ENCODE measurements around the gene FANCI. TPM values are rescaled to one million over a fixed set of nuclear protein-coding genes. Genes with fewer than 3 reads are reported as not detected.

FANCI gene
- total RNA-seq, 1 donor from 2014 or later: 11.3 TPM

- Mint-ChIP-seq H3K4me3 (ENCODE audit: unreplicated experiment) (no peak overlapping the region), H3K9me3 (ENCODE audit: unreplicated experiment) (no peaks in the 10 kb centered on the region), H3K36me3 (ENCODE audit: unreplicated experiment) (no peaks in the 10 kb centered on the region), H3K27me3 (ENCODE audit: unreplicated experiment) (peaks cover 87% of the 10 kb centered on the region), H3K4me1 (ENCODE audit: unreplicated experiment) (peaks cover 7% of the 10 kb centered on the region), H3K27ac (ENCODE audit: unreplicated experiment) (no peak overlapping the region)
- DNase-seq (ENCODE audit: extremely low spot score, unreplicated experiment): no peak
- TF ChIP-seq CTCF (IDR thresholded peaks at IDR 0.05): no peak
Observed at GRCh38 chr15:89361451-89362202, 117.8 kb downstream of the FANCI start.

GRCh38 chr15:89362203-89363101 lies 118.7 kb downstream of the FANCI start:
- Mint-ChIP-seq H3K36me3 (ENCODE audit: unreplicated experiment) (no peaks in the 10 kb centered on the region), H3K4me3 (ENCODE audit: unreplicated experiment) (no peak overlapping the region), H3K27ac (ENCODE audit: unreplicated experiment) (no peak overlapping the region), H3K4me1 (ENCODE audit: unreplicated experiment) (peaks cover 10% of the 10 kb centered on the region), H3K27me3 (ENCODE audit: unreplicated experiment) (peaks cover 87% of the 10 kb centered on the region), H3K9me3 (ENCODE audit: unreplicated experiment) (no peaks in the 10 kb centered on the region)
- TF ChIP-seq CTCF (IDR thresholded peaks at IDR 0.05): no peak
- DNase-seq (ENCODE audit: extremely low spot score, unreplicated experiment): no peak

GRCh38 chr15:89363133-89363532 lies 119.4 kb downstream of the FANCI start:
- no peaks in the 10 kb centered on the region for H3K36me3 Mint-ChIP-seq (ENCODE audit: unreplicated experiment)
- peaks cover 10% of the 10 kb centered on the region for H3K4me1 Mint-ChIP-seq (ENCODE audit: unreplicated experiment)
- no peak overlapping the region for H3K4me3 Mint-ChIP-seq (ENCODE audit: unreplicated experiment)
- H3K9me3 Mint-ChIP-seq (ENCODE audit: unreplicated experiment): no peaks in the 10 kb centered on the region
- H3K27ac Mint-ChIP-seq (ENCODE audit: unreplicated experiment): no peak overlapping the region
- peaks cover 82% of the 10 kb centered on the region for H3K27me3 Mint-ChIP-seq (ENCODE audit: unreplicated experiment)
- DNase-seq (ENCODE audit: extremely low spot score, unreplicated experiment): no peak
- TF ChIP-seq CTCF (IDR thresholded peaks at IDR 0.05): no peak

GRCh38 chr15:89363770-89364169 lies 120.0 kb downstream of the FANCI start:
- H3K27me3 Mint-ChIP-seq (ENCODE audit: unreplicated experiment): peaks cover 79% of the 10 kb centered on the region
- no peak for DNase-seq (ENCODE audit: extremely low spot score, unreplicated experiment)
- peaks cover 10% of the 10 kb centered on the region for H3K4me1 Mint-ChIP-seq (ENCODE audit: unreplicated experiment)
- H3K36me3 Mint-ChIP-seq (ENCODE audit: unreplicated experiment): no peaks in the 10 kb centered on the region
- no peaks in the 10 kb centered on the region for H3K9me3 Mint-ChIP-seq (ENCODE audit: unreplicated experiment)
- H3K27ac Mint-ChIP-seq (ENCODE audit: unreplicated experiment): no peak overlapping the region
- H3K4me3 Mint-ChIP-seq (ENCODE audit: unreplicated experiment): no peak overlapping the region
- TF ChIP-seq CTCF (IDR thresholded peaks at IDR 0.05): no peak

GRCh38 chr15:89364341-89364740 lies 120.6 kb downstream of the FANCI start:
- no peak overlapping the region for H3K4me3 Mint-ChIP-seq (ENCODE audit: unreplicated experiment)
- no peaks in the 10 kb centered on the region for H3K36me3 Mint-ChIP-seq (ENCODE audit: unreplicated experiment)
- H3K27me3 Mint-ChIP-seq (ENCODE audit: unreplicated experiment): peaks cover 83% of the 10 kb centered on the region
- no peak for TF ChIP-seq CTCF (IDR thresholded peaks at IDR 0.05)
- no peak for DNase-seq (ENCODE audit: extremely low spot score, unreplicated experiment)
- no peaks in the 10 kb centered on the region for H3K9me3 Mint-ChIP-seq (ENCODE audit: unreplicated experiment)
- no peak overlapping the region for H3K27ac Mint-ChIP-seq (ENCODE audit: unreplicated experiment)
- peaks cover 7% of the 10 kb centered on the region for H3K4me1 Mint-ChIP-seq (ENCODE audit: unreplicated experiment)

Measured in osteocyte (in vitro differentiated cells).